Measurements from ENCODE around the gene CFAP61. TPM values are rescaled to one million over a fixed set of nuclear protein-coding genes. Genes with fewer than 3 reads are reported as not detected.

The CFAP61 gene
- total RNA-seq, 4 donors from 2014 or later: 0.18 to 0.80 (median 0.57) TPM

- H3K9me3 ChIP-seq: no peaks in the 10 kb centered on the region
- peaks cover 8% of the 10 kb centered on the region for H3K4me1 ChIP-seq
- no peak overlapping the region for H3K27ac ChIP-seq
- TF ChIP-seq EP300 (IDR thresholded peaks at IDR 0.05) (no peak), POLR2A (IDR thresholded peaks at IDR 0.05) (no peak), POLR2AphosphoS5 (IDR thresholded peaks at IDR 0.05) (no peak), CTCF (IDR thresholded peaks at IDR 0.05) (no peak)
- WGBS: 46% methylated on average over 6 of the region's 6 CpGs
- no peak for DNase-seq (ENCODE audit: low spot score in 2 of 2)
- H3K27me3 ChIP-seq: no peaks in the 10 kb centered on the region
- H3K36me3 ChIP-seq: no peaks in the 10 kb centered on the region
- no peak overlapping the region for H3K4me3 ChIP-seq
These were observed 142.8 kb downstream of the CFAP61 start for GRCh38 chr20:20195021-20195705.

GRCh38 chr20:20196610-20197009, 144.3 kb downstream of the CFAP61 start:
- Histone ChIP-seq H3K9me3 (no peaks in the 10 kb centered on the region), H3K4me3 (no peak overlapping the region), H3K4me1 (peaks cover 8% of the 10 kb centered on the region), H3K27ac (no peak overlapping the region), H3K36me3 (no peaks in the 10 kb centered on the region), H3K27me3 (no peaks in the 10 kb centered on the region)
- WGBS: 94% methylated on average over 10 of the region's 10 CpGs
- TF ChIP-seq POLR2AphosphoS5 (IDR thresholded peaks at IDR 0.05) (no peak), POLR2A (IDR thresholded peaks at IDR 0.05) (no peak), CTCF (IDR thresholded peaks at IDR 0.05) (no peak), EP300 (IDR thresholded peaks at IDR 0.05) (no peak)
- DNase-seq (ENCODE audit: low spot score in 2 of 2): no peak

- Histone ChIP-seq H3K36me3 (no peaks in the 10 kb centered on the region), H3K27me3 (no peaks in the 10 kb centered on the region), H3K27ac (no peak overlapping the region), H3K4me1 (peaks cover 8% of the 10 kb centered on the region), H3K4me3 (no peak overlapping the region), H3K9me3 (no peaks in the 10 kb centered on the region)
- WGBS: 94% methylated on average over 1 of the region's 1 CpG
- TF ChIP-seq POLR2A (IDR thresholded peaks at IDR 0.05) (no peak), POLR2AphosphoS5 (IDR thresholded peaks at IDR 0.05) (no peak), EP300 (IDR thresholded peaks at IDR 0.05) (no peak), CTCF (IDR thresholded peaks at IDR 0.05) (no peak)
- no peak for DNase-seq (ENCODE audit: low spot score in 2 of 2)
These were observed 145.7 kb downstream of the CFAP61 start for GRCh38 chr20:20198011-20198410.

- 34% methylated on average over 24 of the region's 24 CpGs for WGBS
- no peak overlapping the region for H3K27ac ChIP-seq
- no peak overlapping the region for H3K4me3 ChIP-seq
- H3K4me1 ChIP-seq: peaks cover 8% of the 10 kb centered on the region
- no peak for DNase-seq (ENCODE audit: low spot score in 2 of 2)
- TF ChIP-seq POLR2AphosphoS5 (IDR thresholded peaks at IDR 0.05) (no peak), CTCF (IDR thresholded peaks at IDR 0.05) (no peak), EP300 (IDR thresholded peaks at IDR 0.05) (no peak), POLR2A (IDR thresholded peaks at IDR 0.05) (no peak)
- H3K27me3 ChIP-seq: no peaks in the 10 kb centered on the region
- H3K9me3 ChIP-seq: no peaks in the 10 kb centered on the region
- no peaks in the 10 kb centered on the region for H3K36me3 ChIP-seq
These were observed 147.2 kb downstream of the CFAP61 start for GRCh38 chr20:20199361-20200160.

GRCh38 chr20:20201124-20201523, 148.8 kb downstream of the CFAP61 start:
- no peak for DNase-seq (ENCODE audit: low spot score in 2 of 2)
- H3K4me1 ChIP-seq: peaks cover 8% of the 10 kb centered on the region
- H3K4me3 ChIP-seq: no peak overlapping the region
- no peak for TF ChIP-seq POLR2A (IDR thresholded peaks at IDR 0.05)
- TF ChIP-seq CTCF (IDR thresholded peaks at IDR 0.05): no peak
- no peak for TF ChIP-seq POLR2AphosphoS5 (IDR thresholded peaks at IDR 0.05)
- WGBS: 76% methylated on average over 3 of the region's 3 CpGs
- H3K27ac ChIP-seq: no peak overlapping the region
- H3K9me3 ChIP-seq: no peaks in the 10 kb centered on the region
- no peaks in the 10 kb centered on the region for H3K36me3 ChIP-seq
- H3K27me3 ChIP-seq: no peaks in the 10 kb centered on the region

Measured in suprapubic skin (tissue), 4 donors.